HUES48 (cell line): ENCODE data around the gene ZBTB39.

ENCODE experiments used
- H3K27ac ChIP-seq: one replicate; pipeline ENCODE4 v1.7.0; 2013; ENCODE audit warnings: low read depth, low read length, inconsistent platforms
- H3K27me3 ChIP-seq: 2 replicates; pipeline ENCODE4 v1.6.1; 2013; ENCODE audit warnings: mild to moderate bottlenecking, low read length; ENCODE audit not compliant: control insufficient read depth, insufficient read depth
- H3K36me3 ChIP-seq: 2 replicates; pipeline ENCODE4 v1.6.1; 2013; ENCODE audit warnings: low read length; ENCODE audit not compliant: control insufficient read depth, insufficient read depth
- H3K4me1 ChIP-seq: 2 replicates; pipeline ENCODE4 v1.6.1; 2013; ENCODE audit warnings: mild to moderate bottlenecking, low read length; ENCODE audit not compliant: control insufficient read depth, insufficient read depth
- H3K4me3 ChIP-seq: 2 replicates; pipeline ENCODE4 v1.5.1; 2013; ENCODE audit warnings: mild to moderate bottlenecking, low read depth, low read length
- H3K9ac ChIP-seq: 2 replicates; pipeline ENCODE4 v1.6.1; 2013; ENCODE audit warnings: mild to moderate bottlenecking, low read depth, low read length, moderate library complexity
- H3K9me3 ChIP-seq: 2 replicates; pipeline ENCODE4 v1.6.1; 2013; ENCODE audit warnings: low read length; ENCODE audit not compliant: control insufficient read depth, insufficient read depth

Gene ZBTB39

GRCh38 chr12:57046086-57046791 lies 39.9 kb upstream of the ZBTB39 start:
- Histone ChIP-seq H3K27me3 (no peaks in the 10 kb centered on the region), H3K4me1 (no peaks in the 10 kb centered on the region), H3K4me3 (no peak overlapping the region), H3K9me3 (no peaks in the 10 kb centered on the region), H3K9ac (no peak overlapping the region), H3K36me3 (no peaks in the 10 kb centered on the region), H3K27ac (no peak overlapping the region)

GRCh38 chr12:57044889-57045288 lies 38.5 kb upstream of the ZBTB39 start:
- Histone ChIP-seq H3K9me3 (no peaks in the 10 kb centered on the region), H3K36me3 (no peaks in the 10 kb centered on the region), H3K4me3 (no peak overlapping the region), H3K9ac (no peak overlapping the region), H3K4me1 (no peaks in the 10 kb centered on the region), H3K27me3 (no peaks in the 10 kb centered on the region), H3K27ac (no peak overlapping the region)

- Histone ChIP-seq H3K4me3 (no peak overlapping the region), H3K27ac (no peak overlapping the region), H3K9me3 (no peaks in the 10 kb centered on the region), H3K36me3 (no peaks in the 10 kb centered on the region), H3K9ac (no peak overlapping the region), H3K4me1 (no peaks in the 10 kb centered on the region), H3K27me3 (no peaks in the 10 kb centered on the region)
Observed at GRCh38 chr12:57044468-57044867, 38.1 kb upstream of the ZBTB39 start.

GRCh38 chr12:57042695-57043094 lies 36.3 kb upstream of the ZBTB39 start:
- Histone ChIP-seq H3K4me3 (no peak overlapping the region), H3K27me3 (no peaks in the 10 kb centered on the region), H3K9me3 (no peaks in the 10 kb centered on the region), H3K4me1 (no peaks in the 10 kb centered on the region), H3K36me3 (no peaks in the 10 kb centered on the region), H3K27ac (no peak overlapping the region), H3K9ac (no peak overlapping the region)

- no peaks in the 10 kb centered on the region for H3K9me3 ChIP-seq
- no peak overlapping the region for H3K4me3 ChIP-seq
- no peaks in the 10 kb centered on the region for H3K4me1 ChIP-seq
- H3K27me3 ChIP-seq = no peaks in the 10 kb centered on the region
- H3K9ac ChIP-seq = no peak overlapping the region
- H3K36me3 ChIP-seq = no peaks in the 10 kb centered on the region
- H3K27ac ChIP-seq = no peak overlapping the region
Observed at GRCh38 chr12:57040750-57041149, 34.4 kb upstream of the ZBTB39 start.

- Histone ChIP-seq H3K4me3 (no peak overlapping the region), H3K27ac (no peak overlapping the region), H3K9ac (no peak overlapping the region), H3K9me3 (no peaks in the 10 kb centered on the region), H3K36me3 (no peaks in the 10 kb centered on the region), H3K4me1 (no peaks in the 10 kb centered on the region), H3K27me3 (no peaks in the 10 kb centered on the region)
Observed at GRCh38 chr12:57040211-57040610, 33.9 kb upstream of the ZBTB39 start.

GRCh38 chr12:57039016-57039798 lies 32.9 kb upstream of the ZBTB39 start:
- H3K27me3 ChIP-seq = no peaks in the 10 kb centered on the region
- no peak overlapping the region for H3K4me3 ChIP-seq
- H3K36me3 ChIP-seq = no peaks in the 10 kb centered on the region
- H3K4me1 ChIP-seq = no peaks in the 10 kb centered on the region
- no peaks in the 10 kb centered on the region for H3K9me3 ChIP-seq
- H3K27ac ChIP-seq = no peak overlapping the region
- no peak overlapping the region for H3K9ac ChIP-seq

- Histone ChIP-seq H3K4me3 (no peak overlapping the region), H3K4me1 (no peaks in the 10 kb centered on the region), H3K27me3 (no peaks in the 10 kb centered on the region), H3K9me3 (no peaks in the 10 kb centered on the region), H3K27ac (no peak overlapping the region), H3K9ac (no peak overlapping the region), H3K36me3 (no peaks in the 10 kb centered on the region)
Observed at GRCh38 chr12:57037264-57037663, 30.9 kb upstream of the ZBTB39 start.

- no peak overlapping the region for H3K9ac ChIP-seq
- no peaks in the 10 kb centered on the region for H3K9me3 ChIP-seq
- H3K27me3 ChIP-seq = no peaks in the 10 kb centered on the region
- peaks cover 6% of the 10 kb centered on the region; the same call in 1 of the 2 replicates for H3K4me1 ChIP-seq
- no peak overlapping the region for H3K27ac ChIP-seq
- no peak overlapping the region for H3K4me3 ChIP-seq
- no peaks in the 10 kb centered on the region for H3K36me3 ChIP-seq
Observed at GRCh38 chr12:57033431-57033830, 27.1 kb upstream of the ZBTB39 start.

- Histone ChIP-seq H3K27ac (no peak overlapping the region), H3K4me1 (peaks cover 14% of the 10 kb centered on the region), H3K4me3 (no peak overlapping the region), H3K36me3 (no peaks in the 10 kb centered on the region), H3K27me3 (no peaks in the 10 kb centered on the region), H3K9me3 (no peaks in the 10 kb centered on the region), H3K9ac (no peak overlapping the region)
Observed at GRCh38 chr12:57031789-57032188, 25.4 kb upstream of the ZBTB39 start.

GRCh38 chr12:57031138-57031725 lies 24.9 kb upstream of the ZBTB39 start:
- Histone ChIP-seq H3K36me3 (no peaks in the 10 kb centered on the region), H3K27ac (no peak overlapping the region), H3K4me3 (no peak overlapping the region), H3K9me3 (no peaks in the 10 kb centered on the region), H3K4me1 (peaks cover 14% of the 10 kb centered on the region), H3K9ac (no peak overlapping the region), H3K27me3 (no peaks in the 10 kb centered on the region)
